RPMI7951 (cell line): ENCODE measurements around the gene PDGFB. TPM values are rescaled to one million over a fixed set of nuclear protein-coding genes. Genes with fewer than 3 reads are reported as not detected.

Source experiments
- DNase-seq: peaks from one replicate; pipeline ENCODE4 v3.0.0-alpha.2; 2012; ENCODE audit warnings: low read depth
- total RNA-seq: library from RNA; depleted of rRNA; stranded (reverse); fragments of >200 nt; shearing (Covaris generic); gene quantifications from 2 replicates; pipeline ENCODE4 v1.2.3, GENCODE V29; 2014; rRNA removed

PDGFB gene
- 1.2 and 1.7 TPM in 2 replicates for total RNA-seq

- DNase-seq, result no peak
These were observed at the start of gene PDGFB for GRCh38 chr22:39244496-39245129. PDGFB (minus strand) TSS chr22:39244982; CDS start chr22:39243963, 1,019 bp downstream.

DNA sequence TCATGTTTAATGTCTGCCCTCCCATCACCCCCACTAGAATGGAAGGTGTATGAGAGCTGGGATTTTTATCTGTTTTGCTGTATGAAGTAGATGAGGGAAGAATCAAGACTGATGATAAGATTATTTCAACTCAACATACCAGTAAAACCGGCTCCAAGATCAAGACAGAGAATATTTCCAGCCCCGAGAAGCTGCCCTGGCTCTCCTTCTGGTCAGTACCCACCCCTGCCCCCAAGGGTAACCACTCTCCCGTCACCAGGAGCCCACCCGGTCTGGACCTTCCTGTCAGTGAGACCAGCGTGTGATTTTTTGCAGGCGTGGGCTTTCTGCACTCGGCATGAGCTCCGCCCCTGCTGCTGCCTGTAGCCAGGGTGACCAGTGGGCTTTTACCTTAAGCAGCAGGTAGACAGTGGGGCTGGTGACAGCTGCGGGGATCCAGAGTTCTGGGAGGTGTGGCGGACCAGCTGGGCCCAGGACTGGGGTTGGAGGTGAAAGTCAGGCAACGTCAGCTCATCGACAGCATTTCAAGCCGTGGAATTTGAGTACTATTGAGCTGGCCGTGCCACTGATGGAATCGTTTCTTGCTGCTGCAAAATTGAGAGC is 49.1 kb upstream of the PDGFB start:
- DNase-seq, result no peak

DNA sequence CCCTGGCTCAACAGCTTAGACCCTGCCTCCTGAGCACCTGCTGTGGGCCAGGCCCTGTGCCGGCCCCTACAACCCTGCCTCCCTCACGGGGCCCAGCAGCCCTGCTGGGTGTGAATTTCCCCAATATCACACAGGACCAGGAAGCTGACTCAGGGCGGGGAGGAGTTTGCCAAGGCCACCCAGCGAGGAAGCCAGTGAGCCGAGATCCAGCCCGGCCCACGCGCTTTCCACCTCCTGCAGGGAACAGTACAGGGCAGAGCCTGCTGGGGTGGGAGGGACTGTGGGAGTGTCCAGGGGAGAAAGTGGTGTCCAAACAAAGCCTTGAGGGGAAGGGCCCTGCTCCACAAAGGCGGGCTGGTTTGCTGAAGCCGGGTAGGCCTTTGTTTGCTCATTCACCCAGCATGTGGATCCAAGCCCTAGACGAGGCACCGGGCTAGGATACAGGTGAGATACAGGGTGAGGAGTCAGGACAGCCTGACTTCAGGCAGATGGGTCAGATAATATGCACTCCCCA is 47.8 kb upstream of the PDGFB start:
- DNase-seq, result peak; percentile 95

DNA sequence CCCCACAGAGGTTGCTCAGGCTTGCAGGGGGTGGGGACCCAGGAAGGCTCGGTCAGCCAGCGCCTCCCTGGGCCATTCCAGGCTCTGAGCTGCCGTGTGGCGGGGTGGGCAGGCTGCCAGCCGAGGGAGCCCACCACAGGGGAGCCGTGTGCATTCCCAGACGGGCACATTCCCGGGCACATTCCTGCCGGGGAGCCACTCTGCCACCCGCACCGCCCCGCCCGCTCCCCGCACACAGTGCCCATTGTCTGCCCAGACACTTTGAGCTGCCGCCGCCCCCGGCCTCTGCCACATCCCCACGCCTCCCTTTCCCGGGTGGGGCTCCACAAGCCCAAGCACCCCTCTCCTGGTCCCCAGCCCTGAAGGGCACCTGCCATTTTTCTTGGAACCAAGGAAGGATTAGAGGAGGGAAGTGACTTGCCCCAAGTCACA is 47.3 kb upstream of the PDGFB start:
- no peak for DNase-seq

GRCh38 chr22:39291523-39291922 is 46.7 kb upstream of the PDGFB start:
- no peak for DNase-seq

DNA sequence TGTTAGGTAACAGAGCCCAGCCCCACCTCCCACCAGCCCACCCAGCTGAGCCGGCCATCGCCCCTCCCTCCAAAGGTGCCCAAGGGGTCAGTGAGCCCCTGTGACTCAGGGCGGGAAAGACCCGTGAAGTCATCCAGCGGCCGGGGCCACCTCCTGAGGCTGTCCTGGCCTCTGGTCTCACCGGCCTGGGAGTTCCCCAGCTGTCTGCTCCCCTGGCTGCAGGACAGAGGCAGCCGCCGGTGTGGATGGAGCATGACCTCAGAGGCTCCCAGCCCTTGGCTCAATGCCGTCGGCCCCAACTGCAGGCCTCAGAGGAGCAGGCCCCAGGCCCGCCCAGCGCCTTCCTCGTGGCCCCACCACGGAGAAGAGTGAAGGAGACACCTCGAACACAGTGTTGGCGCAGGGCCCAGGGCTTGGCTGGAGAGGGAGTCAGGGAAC is 46.0 kb upstream of the PDGFB start:
- DNase-seq, result peak; percentile 88

GRCh38 chr22:39289975-39290720 is 45.4 kb upstream of the PDGFB start:
- DNase-seq, result no peak

GRCh38 chr22:39289533-39289932 is 44.8 kb upstream of the PDGFB start:
- no peak for DNase-seq

DNA sequence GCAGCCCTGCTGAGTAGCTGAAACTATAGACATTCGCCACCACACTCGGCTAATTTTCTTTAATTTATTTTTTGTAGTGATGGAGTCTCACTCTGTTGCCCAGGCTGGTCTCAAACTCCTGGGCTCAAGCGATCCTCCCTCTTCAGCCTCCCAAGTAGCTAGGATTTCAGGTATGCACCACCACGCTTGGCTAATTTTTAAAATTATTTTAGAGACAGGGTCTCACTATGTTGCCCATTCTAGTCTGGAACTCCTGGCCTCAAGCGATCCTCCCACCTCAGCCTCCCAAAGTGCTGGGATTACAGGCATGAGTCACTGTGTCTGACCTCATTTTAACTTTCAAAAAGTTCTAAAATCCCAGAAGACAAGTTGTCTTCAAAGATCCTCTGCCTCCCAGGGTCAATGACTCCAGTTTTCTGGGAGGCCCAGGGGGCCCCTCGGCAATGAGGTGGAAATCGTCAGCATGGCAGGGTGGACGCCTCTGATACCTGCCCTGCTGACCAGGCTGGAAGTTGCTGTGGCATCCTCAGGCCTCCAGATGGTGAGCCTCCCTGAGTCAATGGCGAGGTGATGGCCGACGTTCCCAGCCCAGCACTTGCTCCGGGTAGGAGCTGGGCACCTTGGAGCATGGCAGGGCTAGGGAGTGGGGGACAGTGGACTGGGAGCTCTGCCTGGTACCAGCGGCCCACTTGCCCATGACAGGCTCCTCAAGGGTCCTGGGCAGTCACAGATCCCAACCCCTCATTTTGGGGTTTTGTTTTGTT is 43.5 kb upstream of the PDGFB start:
- DNase-seq, result no peak

DNA sequence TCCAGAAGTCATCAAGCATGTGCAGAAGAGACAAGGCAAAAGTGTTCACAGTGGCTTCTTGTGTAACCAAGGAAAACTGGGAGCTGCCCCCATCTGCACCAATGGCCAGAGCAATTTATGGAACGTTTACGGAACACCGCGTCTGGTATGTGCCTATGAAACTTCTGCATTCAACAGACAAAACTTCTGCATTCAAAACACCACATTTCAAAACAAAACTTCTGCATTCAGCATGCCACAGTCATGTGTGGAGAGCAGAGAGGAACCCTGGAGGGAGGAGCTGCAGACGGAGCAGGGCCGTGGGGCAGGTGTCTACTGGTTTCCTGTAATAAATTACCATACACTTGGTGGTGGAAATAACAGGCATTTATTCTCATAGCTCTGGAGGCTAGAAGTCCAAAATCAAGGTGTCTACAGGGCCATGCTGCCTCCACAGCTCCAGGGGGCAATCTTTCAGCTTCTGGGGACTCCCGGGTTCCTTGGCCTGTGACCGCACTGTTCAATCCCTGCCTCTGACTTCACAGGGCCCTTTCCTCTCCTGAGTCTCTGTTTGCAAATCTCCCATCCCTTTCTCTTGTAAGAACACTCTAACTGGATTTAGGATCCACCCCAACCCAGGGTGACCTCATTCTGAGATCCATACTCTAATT is 42.4 kb upstream of the PDGFB start:
- DNase-seq, result no peak

- DNase-seq, result no peak
These were observed 40.2 kb upstream of the PDGFB start for GRCh38 chr22:39284983-39285382.

DNA sequence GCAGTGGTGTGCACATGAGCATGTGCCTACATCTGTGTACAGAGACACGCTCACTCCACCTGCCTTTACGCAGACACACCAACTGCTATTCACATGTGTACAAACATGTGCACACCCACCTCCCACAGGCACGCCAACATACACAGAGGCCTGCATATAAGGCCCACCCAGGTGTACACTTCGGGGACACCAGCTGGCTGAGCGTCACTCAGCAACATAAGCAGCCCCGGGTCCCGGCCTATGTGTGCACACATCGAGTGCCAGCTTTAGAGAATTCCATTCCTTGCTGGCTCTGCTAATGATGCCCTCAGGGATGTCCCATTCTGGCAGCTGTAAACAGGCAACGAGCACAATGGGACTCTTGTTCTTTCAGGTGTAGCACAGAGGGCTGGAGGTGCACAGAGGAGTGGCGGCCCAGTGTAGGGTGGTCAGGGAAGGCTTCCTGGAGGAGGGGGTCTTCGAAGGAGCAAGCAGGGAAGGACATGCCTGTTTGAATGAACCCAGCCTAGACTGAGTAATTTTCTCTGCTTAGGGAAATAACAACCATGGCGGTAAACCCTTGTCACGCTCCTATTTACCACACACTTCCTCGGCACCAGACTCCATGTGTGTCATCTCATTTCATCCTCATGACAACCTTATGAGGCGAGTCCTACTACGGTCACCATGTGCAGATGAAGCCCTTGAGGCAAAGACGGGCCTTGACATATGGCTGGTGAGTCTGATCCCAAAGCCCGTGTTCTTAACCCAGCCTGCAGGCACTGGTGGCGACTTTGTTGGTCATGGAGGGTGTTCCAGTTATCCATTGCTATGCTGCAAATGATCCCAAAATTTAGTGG is 39.6 kb upstream of the PDGFB start:
- peak; percentile 94 for DNase-seq

DNA sequence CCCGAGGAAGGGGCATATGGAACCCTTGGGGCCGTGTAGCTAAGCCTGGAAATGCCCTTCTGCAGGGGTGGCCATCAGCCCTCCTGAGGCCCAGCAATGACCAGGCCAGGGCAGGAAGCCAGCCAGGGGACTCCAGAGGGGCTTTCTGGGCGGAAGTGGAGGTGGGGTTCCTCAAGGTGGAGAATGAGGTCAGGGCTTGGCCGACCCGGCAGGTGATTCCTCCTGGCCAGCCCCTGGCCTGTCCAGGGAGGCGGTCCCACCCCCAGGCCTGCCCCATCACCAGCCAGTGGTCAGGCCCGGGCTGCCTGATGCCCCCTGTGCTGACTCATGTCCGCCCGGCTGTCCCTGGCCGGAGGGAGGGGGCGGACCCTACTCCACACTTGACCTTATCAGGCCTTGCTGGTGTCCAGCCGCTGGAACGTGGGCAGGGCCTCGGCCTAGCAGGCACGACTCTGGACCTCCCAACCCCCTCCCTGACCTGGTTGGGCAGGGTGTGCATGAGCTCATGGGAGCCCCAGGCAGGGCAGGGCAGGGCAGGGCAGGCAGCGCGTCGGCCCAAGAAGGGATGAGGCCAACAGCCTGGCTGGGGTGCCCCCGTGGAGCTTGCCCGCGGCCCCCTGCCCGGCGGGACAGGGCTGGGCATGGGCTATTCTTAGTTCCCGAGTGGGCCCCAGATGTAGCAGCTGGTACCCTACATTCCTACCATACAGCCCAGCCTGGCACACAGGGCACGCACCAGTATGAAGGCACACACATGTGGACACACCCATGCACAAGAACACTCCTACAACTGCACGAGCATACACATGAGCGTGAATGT is 38.8 kb upstream of the PDGFB start:
- peak; percentile 99 for DNase-seq

- DNase-seq, result peak; percentile 76
These were observed 38.0 kb upstream of the PDGFB start for GRCh38 chr22:39282645-39283321.

- DNase-seq, result no peak
These were observed 36.3 kb upstream of the PDGFB start for GRCh38 chr22:39281126-39281525.

- DNase-seq, result no peak
These were observed 35.5 kb upstream of the PDGFB start for GRCh38 chr22:39280250-39280649.

DNA sequence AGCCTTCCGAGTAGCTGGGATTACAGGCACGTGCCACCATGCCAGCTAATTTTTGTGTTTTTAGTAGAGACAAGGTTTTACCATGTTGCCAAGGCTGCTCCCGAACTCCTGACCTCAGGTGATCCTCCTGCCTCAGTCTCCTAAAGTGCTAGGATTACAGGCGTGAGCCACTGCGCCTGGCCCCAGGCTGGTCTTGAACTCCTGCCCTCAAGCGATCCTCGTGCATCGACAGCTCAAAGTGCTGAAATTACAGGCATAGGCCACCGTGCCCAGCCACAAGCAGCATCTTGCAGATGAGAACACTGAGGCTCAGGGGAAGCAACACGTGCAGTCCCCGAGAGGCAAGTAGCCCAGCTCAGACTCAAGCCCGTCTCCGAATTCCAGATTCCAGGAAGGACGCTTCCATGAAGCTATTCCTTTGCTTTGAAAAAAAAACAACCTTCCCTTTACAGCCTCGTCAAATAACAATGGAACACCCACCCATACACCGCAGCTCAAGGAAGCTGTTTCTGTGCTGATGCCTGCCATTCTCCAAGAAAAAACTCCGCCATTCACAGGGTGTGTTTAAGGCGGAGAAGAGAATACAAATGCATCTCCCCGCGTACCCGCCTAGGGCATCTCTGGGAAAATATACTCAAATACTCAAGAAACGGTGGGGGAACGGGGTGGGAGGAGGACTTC is 34.5 kb upstream of the PDGFB start:
- DNase-seq, result no peak

GRCh38 chr22:39278040-39278439 is 33.3 kb upstream of the PDGFB start:
- peak; percentile 48 for DNase-seq
